GM18867 (cell line): ENCODE measurements around the gene HSFX2.
"Not testable (repeated sequence)": the region's sequence is repeated elsewhere in the genome, so short reads cannot be mapped to it uniquely, and the experiment has no call there.

Source experiments
- ATAC-seq: cut with Tn5 transposase; IDR thresholded peaks from one replicate; pipeline ENCODE4 v1.9.1; 2021; ENCODE audit warnings: mild to moderate bottlenecking, moderate library complexity; ENCODE audit not compliant: unreplicated experiment

HSFX2 gene

GRCh38 chrX:149595214-149595613, at the start of gene HSFX2:
TSS of gene HSFX2 (minus strand) at chrX:149595314. CDS start at chrX:149594700, 614 bp downstream.
- not testable (repeated sequence) for ATAC-seq

- no peak for ATAC-seq
Measured at GRCh38 chrX:149643496-149643895, 48.4 kb upstream of the HSFX2 start.

GRCh38 chrX:149641835-149642234, 46.7 kb upstream of the HSFX2 start:
- no peak for ATAC-seq

- no peak for ATAC-seq
Measured at GRCh38 chrX:149641432-149641831, 46.3 kb upstream of the HSFX2 start.

- ATAC-seq: no peak
Measured at GRCh38 chrX:149639568-149639967, 44.5 kb upstream of the HSFX2 start.

GRCh38 chrX:149638860-149639259, 43.7 kb upstream of the HSFX2 start:
- ATAC-seq: no peak

- no peak for ATAC-seq
Measured at GRCh38 chrX:149633511-149633910, 38.4 kb upstream of the HSFX2 start.

GRCh38 chrX:149631234-149632165, 36.4 kb upstream of the HSFX2 start, which contains the start of gene TMEM185A:
TSS of gene TMEM185A (minus strand) at chrX:149631792. CDS start at chrX:149631580, 212 bp downstream.
- peak; percentile 89 for ATAC-seq

GRCh38 chrX:149630681-149631233, 35.6 kb upstream of the HSFX2 start:
- ATAC-seq: no peak

GRCh38 chrX:149629730-149630387, 34.7 kb upstream of the HSFX2 start:
- ATAC-seq: no peak

GRCh38 chrX:149628768-149629167, 33.7 kb upstream of the HSFX2 start:
- ATAC-seq: no peak

GRCh38 chrX:149628280-149628679, 33.2 kb upstream of the HSFX2 start:
- ATAC-seq: no peak

GRCh38 chrX:149626829-149627228, 31.7 kb upstream of the HSFX2 start:
- not testable (repeated sequence) for ATAC-seq

GRCh38 chrX:149619662-149620061, 24.5 kb upstream of the HSFX2 start:
- not testable (repeated sequence) for ATAC-seq

GRCh38 chrX:149618871-149619270, 23.8 kb upstream of the HSFX2 start:
- no peak for ATAC-seq

- no peak for ATAC-seq
Measured at GRCh38 chrX:149611623-149612175, 16.6 kb upstream of the HSFX2 start.

- no peak for ATAC-seq
Measured at GRCh38 chrX:149610511-149610910, 15.4 kb upstream of the HSFX2 start.

GRCh38 chrX:149607699-149608098, 12.6 kb upstream of the HSFX2 start:
- no peak for ATAC-seq

GRCh38 chrX:149605248-149605885, 10.3 kb upstream of the HSFX2 start:
- not testable (repeated sequence) for ATAC-seq

GRCh38 chrX:149598603-149599002, 3.5 kb upstream of the HSFX2 start:
- ATAC-seq: not testable (repeated sequence)

GRCh38 chrX:149595943-149596342, 829 bp upstream of the HSFX2 start:
- ATAC-seq: not testable (repeated sequence)
